HepG2 (cell line): ENCODE results near the gene FASTKD2. TPM values are rescaled to one million over a fixed set of nuclear protein-coding genes. Genes with fewer than 3 reads are reported as not detected.

Experiments
- ATAC-seq: fragments of 200-7000 bp; cut with Tn5 transposase; 3 replicates; pipeline ENCODE4 v1.9.1; 2020; ENCODE audit warnings: mild to moderate bottlenecking, moderate library complexity
- BruUV-seq: library from RNA; stranded (reverse); fragments of 400-500 nt; replicated peaks from 2 replicates; lab custom pipeline; 2021; lab: Mats Ljungman, UMichigan
- CTCF ChIA-PET: fragments of 300-600 bp; formaldehyde crosslinking; extraction: SDS; loops from one replicate; lab custom pipeline; 2021; ENCODE audit warnings: low total read pairs, inconsistent platforms, low intra/inter-chr PET ratio; lab: Yijun Ruan, JAX
- POLR2A ChIA-PET: fragments of 350-600 bp; sonication (Branson Sonifier 250); formaldehyde crosslinking; loops from one replicate; lab custom pipeline; 2020; ENCODE audit warnings: antibody characterized with exemption, inconsistent platforms; lab: Yijun Ruan, JAX
- DNase-seq: peaks from one replicate; pipeline ENCODE4 v3.0.0-alpha.2; 2015; ENCODE audit warnings: low spot score
- FAIRE-seq: peaks from 3 replicates; lab custom pipeline; 2011; peaks lifted over from hg19 to GRCh38; lab: Jason Lieb, UNC
- H2AFZ ChIP-seq: one replicate; pipeline ENCODE4 v1.6.1; 2011; ENCODE audit warnings: low read length, inconsistent platforms
- H3K27ac ChIP-seq: fragments of 300-600 bp; 3 replicates; pipeline ENCODE4 v1.8.0; 2011; ENCODE audit warnings: mixed run types, mild to moderate bottlenecking, mixed read lengths, low read length, inconsistent platforms; ENCODE audit not compliant: insufficient read depth; ENCODE audit errors: extremely low read length
- H3K27me3 ChIP-seq, 2 experiments: fragments of 200-600 bp in 1 of 2; 2 replicates in 1 of 2; 3 replicates in 1 of 2; pipeline versions ENCODE4 v1.6.0 to v1.8.0; 2011; ENCODE audit warnings: low read length in 2 of 2, mild to moderate bottlenecking in 2 of 2, moderate library complexity in 2 of 2, inconsistent platforms in 1 of 2; ENCODE audit not compliant: insufficient read depth in 2 of 2, control insufficient read depth in 1 of 2
- H3K36me3 ChIP-seq, 2 experiments: fragments of 200-600 bp in 1 of 2; replicated peaks in 1 of 2; 2 replicates in 1 of 2; 3 replicates in 1 of 2; pipeline versions ENCODE4 v1.5.1 to v1.8.0; 2011; ENCODE audit warnings: low read length in 2 of 2, inconsistent platforms in 1 of 2; ENCODE audit not compliant: insufficient read depth in 2 of 2, control insufficient read depth in 1 of 2
- H3K4me1 ChIP-seq: 2 replicates; pipeline ENCODE4 v1.5.1; 2012; ENCODE audit warnings: low read length, inconsistent platforms; ENCODE audit not compliant: insufficient read depth
- H3K4me2 ChIP-seq: 2 replicates; pipeline ENCODE4 v1.6.0; 2011; ENCODE audit warnings: low read depth, low read length, inconsistent platforms
- H3K4me3 ChIP-seq, 3 experiments: fragments of 200-600 bp in 1 of 3; sonication (generic), shearing (Covaris generic) in 1 of 3; replicated peaks in 1 of 3; 2 replicates each; pipeline ENCODE4 v1.5.1; 2011 to 2016; ENCODE audit warnings: low read length in 3 of 3, inconsistent platforms in 2 of 3, low read depth in 2 of 3, mild to moderate bottlenecking in 2 of 3, control low read depth in 1 of 3, mixed read lengths in 1 of 3; ENCODE audit not compliant: insufficient read depth in 1 of 3
- H3K79me2 ChIP-seq: one replicate; pipeline ENCODE4 v1.6.1; 2011; ENCODE audit warnings: low read length, inconsistent platforms; ENCODE audit not compliant: insufficient read depth
- H3K9ac ChIP-seq: 2 replicates; pipeline ENCODE4 v1.6.0; 2011; ENCODE audit warnings: mild to moderate bottlenecking, low read depth, low read length, inconsistent platforms; ENCODE audit not compliant: insufficient read depth
- H3K9me3 ChIP-seq: 2 replicates; pipeline ENCODE4 v1.5.1; 2012; ENCODE audit warnings: mild to moderate bottlenecking, low read length
- H4K20me1 ChIP-seq: 2 replicates; pipeline ENCODE4 v1.6.0; 2011; ENCODE audit warnings: inconsistent platforms, mild to moderate bottlenecking, low read length, moderate library complexity; ENCODE audit not compliant: insufficient read depth
- CHD4 ChIP-seq: fragments of 200-600 bp; sonication (generic); IDR thresholded peaks from 2 replicates; pipeline ENCODE4 v1.7.0; 2017; ENCODE audit warnings: mild to moderate bottlenecking, low read length, borderline replicate concordance
- KDM5A ChIP-seq: fragments of 200-600 bp; sonication (generic); IDR thresholded peaks from 2 replicates; pipeline ENCODE4 v1.7.0; 2018; ENCODE audit warnings: antibody characterized with exemption, mild to moderate bottlenecking, low read length, borderline replicate concordance
- ZFP90 ChIP-seq: sonication (generic); formaldehyde crosslinking; IDR thresholded peaks from 2 replicates; pipeline ENCODE4 v1.8.0; 2022; ENCODE audit warnings: missing genetic modification reagents, mild to moderate bottlenecking, inconsistent platforms, borderline replicate concordance
- ZNF160 ChIP-seq: sonication (generic); formaldehyde crosslinking; IDR thresholded peaks from 2 replicates; pipeline ENCODE4 v1.8.0; 2022; ENCODE audit warnings: mild to moderate bottlenecking, inconsistent platforms, missing genetic modification reagents
- WGBS: methylation state at CpG from one replicate; pipeline ENCODE4 v1.1.6; 2017; ENCODE audit warnings: low lambda C conversion rate; 5-methylcytosine and 5-hydroxymethylcytosine counted together
- in situ Hi-C: cut with HindIII; loops from 2 replicates; pipeline ENCODE4 v1.10.0; 2017; ENCODE audit warnings: low pct_unique_long_range_greater_than_20kb; ENCODE audit not compliant: extremely low pct_ligation_motif_present
- intact Hi-C: fragments of 100-400 bp; cut with micrococcal nuclease; formaldehyde crosslinking; loops from one replicate; pipeline ENCODE4 v1.10.0; 2022; ENCODE audit not compliant: unreplicated experiment
- polyA plus RNA-seq, 8 experiments: library from polyadenylated mRNA; depleted of rRNA in 3 of 8; stranded (reverse) in 7 of 8; unstranded in 1 of 8; fragments of >200 nt; fragmentation: Illumina TruSeq in 4 of 8; extraction: Trizol in 4 of 8; gene quantifications; 2 replicates each; pipeline versions ENCODE4 v1.2.1 to v1.2.3, GENCODE V29; 2011 to 2016; ENCODE audit warnings: low read depth in 4 of 8, missing spikeins in 1 of 8, mixed read lengths in 1 of 8; ENCODE audit not compliant: insufficient read depth in 1 of 8
- total RNA-seq, 5 experiments: library from RNA; depleted of rRNA; stranded (reverse); fragments of >200 nt; fragmentation: Illumina TruSeq; extraction: Trizol; gene quantifications; 2 replicates each; pipeline ENCODE4 v1.2.3, GENCODE V29; 2016; ENCODE audit warnings: low read depth in 1 of 5

The FASTKD2 gene
- total and polyA plus RNA-seq, 2 of the 13 experiments (the other 11 are each of a cell fraction or from before 2014, with no cell fraction given): 41.1 to 77.8 TPM

GRCh38 chr2:206776432-206776831 is 11.0 kb downstream of the FASTKD2 start:
- BruUV-seq: no TSS peak
- in situ Hi-C loops: no loop called here
- Histone ChIP-seq H3K36me3 (peaks cover 9 to 84% of the 10 kb centered on the region in 2 experiments; a peak in 4 of 5 replicates), H3K4me1 (no peaks in the 10 kb centered on the region), H3K9ac (no peak overlapping the region), H4K20me1 (no peaks in the 10 kb centered on the region; the same call in 1 of the 2 replicates), H3K4me3 (no peak overlapping the region)
- POLR2A ChIA-PET: interaction anchor here (1.6 kb wide), 1 partner anchor 11 kb away, joined by 7 read pairs; the partner anchor contains the start of genes FASTKD2 and MDH1B
- no peak for FAIRE-seq
- TF ChIP-seq CHD4 (peak; percentile 85; the same call in 1 of the 2 replicates), ZFP90 (CRISPR knock-in tag) (no peak)
- TF ChIP-seq, all 625 proteins: peak for 1
- H3K79me2 ChIP-seq: peaks cover 36% of the 10 kb centered on the region
- H3K9me3 ChIP-seq: peaks cover 15% of the 10 kb centered on the region
- no peaks in the 10 kb centered on the region for H3K27me3 ChIP-seq
- no peak overlapping the region for H3K27ac ChIP-seq
- DNase-seq (no peak), ATAC-seq (no peak)
- H2AFZ ChIP-seq: no peak overlapping the region
- CTCF ChIA-PET: no interaction called here
- H3K4me2 ChIP-seq: no peak overlapping the region
- intact Hi-C loops: no loop called here

GRCh38 chr2:206780671-206781070 is 15.3 kb downstream of the FASTKD2 start:
- intact Hi-C loops: loop anchor here (1.0 to 2.0 kb wide), 2 partner anchors 16 to 87 kb away; partner anchors contain the start of genes FASTKD2 and MDH1B
- FAIRE-seq (no peak), DNase-seq (no peak)

More at GRCh38 chr2:206780671-206781070, 15.3 kb downstream of the FASTKD2 start:
- Histone ChIP-seq H3K9ac (no peak overlapping the region), H3K4me1 (no peaks in the 10 kb centered on the region), H4K20me1 (peaks cover 10% of the 10 kb centered on the region), H3K79me2 (peaks cover 37% of the 10 kb centered on the region), H3K36me3 (peaks cover 26 to 90% of the 10 kb centered on the region in 2 experiments), H3K4me2 (no peak overlapping the region), H3K9me3 (peaks cover 15% of the 10 kb centered on the region), H3K27me3 (no peaks in the 10 kb centered on the region), H2AFZ (no peak overlapping the region), H3K4me3 (no peak overlapping the region), H3K27ac (no peak overlapping the region)
- CTCF ChIA-PET: interaction anchor here (1.4 kb wide), 1 partner anchor 87 kb away, joined by 13 read pairs; no protein-coding TSS in a partner anchor
- TF ChIP-seq KDM5A (no peak), ZNF160 (CRISPR knock-in tag) (peak; percentile 99)
- POLR2A ChIA-PET: interaction anchor here (2.3 kb wide), 1 partner anchor 15 kb away, joined by 7 read pairs; the partner anchor contains the start of genes FASTKD2 and MDH1B
- no peak for ATAC-seq
- no TSS peak for BruUV-seq
- WGBS: 96% methylated on average over 2 of the region's 2 CpGs
- in situ Hi-C loops: no loop called here
